ENCODE measurements around the gene TBXT. TPM values are rescaled to one million over a fixed set of nuclear protein-coding genes. Genes with fewer than 3 reads are reported as not detected.

TBXT gene
- total RNA-seq, 1 donor from 2014 or later, result not detected

DNA sequence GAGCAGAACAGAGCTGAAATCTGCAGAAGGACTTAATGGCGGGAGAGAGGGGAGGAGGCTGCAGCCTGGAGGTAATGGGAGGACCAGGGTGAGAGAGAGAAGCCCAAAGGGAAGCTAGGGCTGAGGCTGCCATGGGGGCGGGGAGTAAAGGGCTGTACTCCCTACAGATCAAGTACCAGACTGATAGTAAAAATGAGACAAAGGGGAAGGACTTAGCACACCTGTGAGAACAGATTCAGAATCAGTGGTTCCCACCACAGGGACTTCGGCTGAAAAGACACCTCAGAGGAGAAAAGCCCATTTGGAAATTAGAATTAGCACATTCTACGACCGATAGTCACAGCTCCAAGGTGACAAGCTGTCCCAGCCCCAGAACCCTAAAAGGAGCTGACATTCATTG lies 6.4 kb upstream of the TBXT start:
- Histone ChIP-seq H3K4me3 (ENCODE audit: low read depth, low read length) (no peak overlapping the region), H3K27me3 (ENCODE audit: control insufficient read depth, insufficient read depth, low read length) (peaks cover 39% of the 10 kb centered on the region), H3K36me3 (ENCODE audit: control insufficient read depth, insufficient read depth, low read length) (no peaks in the 10 kb centered on the region)
- DNase-seq (ENCODE audit: low read depth), result no peak
- TF ChIP-seq, protein P1, sequence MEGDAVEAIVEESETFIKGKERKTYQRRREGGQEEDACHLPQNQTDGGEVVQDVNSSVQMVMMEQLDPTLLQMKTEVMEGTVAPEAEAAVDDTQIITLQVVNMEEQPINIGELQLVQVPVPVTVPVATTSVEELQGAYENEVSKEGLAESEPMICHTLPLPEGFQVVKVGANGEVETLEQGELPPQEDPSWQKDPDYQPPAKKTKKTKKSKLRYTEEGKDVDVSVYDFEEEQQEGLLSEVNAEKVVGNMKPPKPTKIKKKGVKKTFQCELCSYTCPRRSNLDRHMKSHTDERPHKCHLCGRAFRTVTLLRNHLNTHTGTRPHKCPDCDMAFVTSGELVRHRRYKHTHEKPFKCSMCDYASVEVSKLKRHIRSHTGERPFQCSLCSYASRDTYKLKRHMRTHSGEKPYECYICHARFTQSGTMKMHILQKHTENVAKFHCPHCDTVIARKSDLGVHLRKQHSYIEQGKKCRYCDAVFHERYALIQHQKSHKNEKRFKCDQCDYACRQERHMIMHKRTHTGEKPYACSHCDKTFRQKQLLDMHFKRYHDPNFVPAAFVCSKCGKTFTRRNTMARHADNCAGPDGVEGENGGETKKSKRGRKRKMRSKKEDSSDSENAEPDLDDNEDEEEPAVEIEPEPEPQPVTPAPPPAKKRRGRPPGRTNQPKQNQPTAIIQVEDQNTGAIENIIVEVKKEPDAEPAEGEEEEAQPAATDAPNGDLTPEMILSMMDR (IDR thresholded peaks at IDR 0.05; ENCODE audit: insufficient read depth, low read length, poor library complexity, severe bottlenecking), result no peak

DNA sequence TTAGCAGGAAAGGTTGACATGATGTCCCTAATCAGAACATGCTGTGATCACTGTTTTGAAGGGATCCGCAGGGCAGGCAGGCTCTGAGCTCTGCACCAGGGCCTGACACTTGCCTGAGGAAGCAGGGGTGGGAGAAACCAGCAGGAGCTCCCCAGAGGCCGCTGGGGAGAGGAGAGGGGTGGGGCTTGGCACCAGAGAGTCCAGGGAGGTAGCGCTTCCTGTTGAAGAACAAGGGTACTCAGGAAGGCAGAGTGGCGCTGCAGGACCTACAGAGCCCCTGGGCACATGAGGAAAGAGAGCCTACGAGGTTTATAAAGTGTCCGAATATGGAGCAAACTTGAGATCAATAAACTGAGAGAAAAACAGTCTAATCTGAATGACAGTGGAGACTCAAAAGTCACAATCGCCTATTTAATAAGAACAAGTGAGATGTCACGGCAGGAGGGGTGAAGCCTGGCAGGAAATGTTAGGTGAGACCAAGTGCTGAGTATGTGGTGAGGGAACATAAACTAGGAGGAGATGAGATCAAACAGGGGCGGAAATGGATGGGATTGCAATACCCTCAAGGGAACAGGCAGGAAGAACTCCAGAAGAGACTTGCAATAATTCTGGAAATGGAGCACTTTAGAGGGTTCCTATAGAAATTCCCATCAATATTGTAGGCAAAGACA lies 5.8 kb upstream of the TBXT start:
- no peak for DNase-seq (ENCODE audit: low read depth)
- Histone ChIP-seq H3K4me3 (ENCODE audit: low read depth, low read length) (no peak overlapping the region), H3K27me3 (ENCODE audit: control insufficient read depth, insufficient read depth, low read length) (peaks cover 45% of the 10 kb centered on the region), H3K36me3 (ENCODE audit: control insufficient read depth, insufficient read depth, low read length) (no peaks in the 10 kb centered on the region)
- TF ChIP-seq, protein P1 (IDR thresholded peaks at IDR 0.05; ENCODE audit: insufficient read depth, low read length, poor library complexity, severe bottlenecking), result no peak

DNA sequence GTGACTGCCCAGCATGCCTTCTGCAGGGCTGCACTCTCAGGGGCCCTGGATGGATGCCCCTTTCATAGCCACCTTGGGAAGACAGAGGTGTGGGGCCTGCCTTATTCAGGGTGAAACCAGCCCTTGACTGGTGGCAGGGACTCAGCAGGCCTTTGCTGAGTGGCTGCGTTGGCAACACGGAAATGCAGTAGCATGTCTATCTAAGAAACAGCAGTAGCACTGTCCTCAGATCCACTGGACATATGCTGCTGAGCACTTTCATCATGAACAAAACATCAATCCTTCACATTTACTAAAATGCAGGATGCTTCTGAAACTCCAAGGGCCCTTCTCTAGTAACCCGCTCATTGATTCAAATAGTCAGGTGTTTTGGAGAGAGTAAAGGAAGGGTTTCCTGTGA lies 4.9 kb upstream of the TBXT start:
- Histone ChIP-seq H3K27me3 (ENCODE audit: control insufficient read depth, insufficient read depth, low read length) (peaks cover 54% of the 10 kb centered on the region), H3K36me3 (ENCODE audit: control insufficient read depth, insufficient read depth, low read length) (no peaks in the 10 kb centered on the region), H3K4me3 (ENCODE audit: low read depth, low read length) (no peak overlapping the region)
- no peak for DNase-seq (ENCODE audit: low read depth)
- TF ChIP-seq, protein P1 (IDR thresholded peaks at IDR 0.05; ENCODE audit: insufficient read depth, low read length, poor library complexity, severe bottlenecking), result no peak

DNA sequence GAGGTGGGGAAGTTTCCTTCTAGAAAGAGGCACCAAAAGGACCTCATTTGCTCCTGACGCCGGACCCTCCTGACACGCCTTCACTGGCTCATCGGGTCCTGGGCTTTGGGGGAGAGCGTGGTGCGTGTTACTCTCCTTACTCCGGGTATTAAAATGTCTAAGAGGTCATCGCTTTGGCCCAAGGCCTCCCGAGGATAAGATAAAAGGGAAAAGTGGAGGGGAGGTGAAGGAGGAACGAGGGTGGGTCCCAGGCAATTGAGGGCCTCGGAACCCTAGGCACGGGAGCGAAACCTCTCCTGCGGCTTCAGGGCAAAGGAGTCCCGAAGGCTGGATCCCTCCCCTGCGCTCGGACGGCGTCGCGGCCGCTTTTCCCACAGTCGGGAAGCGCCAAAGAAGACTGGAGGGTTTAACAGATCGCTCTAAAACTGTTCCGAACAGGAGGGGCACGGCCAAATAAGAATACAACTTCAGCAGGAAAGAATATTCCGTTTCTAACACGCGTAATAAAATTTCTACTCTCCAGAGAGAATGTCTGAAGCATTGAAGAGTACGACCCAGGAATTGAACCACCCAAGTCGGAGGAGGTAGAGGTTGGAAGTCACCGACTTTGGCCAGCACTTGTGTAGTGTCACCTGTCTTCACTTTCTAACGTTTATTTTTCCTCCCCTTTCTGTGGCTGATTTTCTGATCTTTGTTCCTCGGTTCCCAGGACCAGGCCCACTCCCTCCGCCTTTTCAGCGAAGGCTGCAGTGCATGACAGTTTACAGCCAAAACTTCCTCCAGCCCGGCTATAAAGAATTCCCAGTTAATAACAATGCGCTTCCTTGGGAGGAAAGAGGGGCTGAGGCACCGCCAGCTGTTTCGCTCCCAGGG lies 2.1 kb upstream of the TBXT start:
- no peak for DNase-seq (ENCODE audit: low read depth)
- TF ChIP-seq, protein P1 (IDR thresholded peaks at IDR 0.05; ENCODE audit: insufficient read depth, low read length, poor library complexity, severe bottlenecking), result no peak
- Histone ChIP-seq H3K27me3 (ENCODE audit: control insufficient read depth, insufficient read depth, low read length) (peaks cover 79% of the 10 kb centered on the region), H3K4me3 (ENCODE audit: low read depth, low read length) (no peak overlapping the region), H3K36me3 (ENCODE audit: control insufficient read depth, insufficient read depth, low read length) (no peaks in the 10 kb centered on the region)

DNA sequence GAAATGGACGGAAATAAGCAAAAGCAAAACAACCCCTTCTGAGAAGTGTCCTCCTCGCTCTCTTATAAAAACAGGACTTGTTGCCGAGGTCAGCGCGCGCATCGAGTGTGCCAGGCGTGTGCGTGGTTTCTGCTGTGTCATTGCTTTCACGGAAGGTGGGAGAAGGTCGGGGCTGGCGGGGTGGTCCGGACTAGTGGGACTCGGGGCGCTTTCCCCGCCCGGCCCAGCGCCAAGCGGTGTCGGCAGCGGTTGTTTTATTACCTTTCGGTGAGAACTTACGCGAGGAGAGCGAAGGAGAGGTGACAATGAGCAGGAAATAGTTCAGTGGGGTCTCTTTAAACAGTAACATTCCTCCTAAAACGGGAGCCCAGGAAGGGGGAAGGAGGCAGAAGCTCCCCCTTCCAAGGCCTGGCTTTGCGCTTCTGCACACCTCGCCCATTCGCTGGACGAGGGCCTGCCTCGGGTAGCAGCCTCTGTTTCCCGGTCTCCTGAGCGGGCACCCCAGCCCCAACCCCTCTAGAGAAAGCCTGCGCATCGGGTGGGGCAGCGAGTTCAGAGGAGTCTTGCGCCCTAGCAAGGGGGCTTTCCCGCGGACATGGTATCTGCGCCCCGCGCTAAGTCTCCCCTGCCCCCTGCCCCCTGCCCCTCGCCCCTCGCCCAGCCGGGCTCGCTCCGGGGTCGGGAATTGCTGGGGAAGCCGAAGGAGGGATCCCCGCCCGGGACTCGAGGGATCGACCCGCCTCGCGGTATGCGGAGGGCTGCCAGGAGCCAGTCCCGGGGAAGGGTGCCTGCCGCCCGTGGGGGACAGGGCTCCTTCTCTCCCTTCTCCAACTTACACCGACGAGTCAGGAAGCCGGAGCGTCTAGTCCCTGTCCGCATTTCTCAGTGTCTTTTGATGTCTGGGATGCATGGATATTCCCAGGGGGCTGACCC lies 1.2 kb upstream of the TBXT start:
- Histone ChIP-seq H3K4me3 (ENCODE audit: low read depth, low read length) (no peak overlapping the region), H3K36me3 (ENCODE audit: control insufficient read depth, insufficient read depth, low read length) (no peaks in the 10 kb centered on the region), H3K27me3 (ENCODE audit: control insufficient read depth, insufficient read depth, low read length) (peaks cover 81% of the 10 kb centered on the region)
- TF ChIP-seq, protein P1 (IDR thresholded peaks at IDR 0.05; ENCODE audit: insufficient read depth, low read length, poor library complexity, severe bottlenecking), result no peak
- no peak for DNase-seq (ENCODE audit: low read depth)
